Epithelial cell of esophagus (primary cell): Measurements from ENCODE around the gene APC.

ENCODE experiments used
- DNase-seq: peaks from one replicate; pipeline ENCODE4 v3.0.0; 2010; ENCODE audit warnings: low read depth
- H3K4me3 ChIP-seq: 2 replicates; pipeline ENCODE4 v1.5.1; 2011; ENCODE audit warnings: mild to moderate bottlenecking, low read length, control low read depth
- TF ChIP-seq, protein P1 (sequence below): IDR thresholded peaks from 2 replicates; pipeline ENCODE4 v1.5.1; 2011; ENCODE audit warnings: low read depth, mild to moderate bottlenecking, low read length, control low read depth, inconsistent platforms; ENCODE audit not compliant: insufficient read depth; ENCODE audit errors: missing control alignments

Gene APC

DNA sequence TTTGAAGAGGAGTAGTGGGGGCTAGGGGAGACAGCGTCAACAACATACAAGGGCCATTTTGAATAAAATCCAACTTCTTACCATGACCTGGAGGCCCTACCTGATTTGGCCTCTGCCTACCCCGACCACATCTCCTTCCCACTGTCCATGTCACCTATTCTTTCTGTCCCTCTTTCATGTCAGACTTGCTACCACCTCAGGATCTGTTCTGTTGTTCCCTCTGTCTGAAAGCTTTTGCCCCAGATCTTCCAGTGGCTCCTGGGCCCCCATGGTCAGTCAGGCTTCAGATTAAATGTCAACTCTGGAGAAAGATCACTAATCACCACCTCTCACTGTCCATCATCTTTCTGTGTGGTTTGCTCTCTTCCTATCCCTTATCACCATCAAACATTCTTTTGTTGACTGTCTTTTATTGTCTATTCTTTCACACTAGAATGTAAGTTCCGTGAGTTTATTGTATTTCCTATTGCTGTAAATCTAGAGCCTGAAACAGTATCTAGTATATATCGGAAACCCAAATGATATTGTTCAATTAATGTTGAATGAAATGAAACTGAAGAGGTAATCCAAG lies 31.2 kb upstream of the APC start:
- H3K4me3 ChIP-seq: no peak overlapping the region
- DNase-seq: no peak
- TF ChIP-seq, protein P1, sequence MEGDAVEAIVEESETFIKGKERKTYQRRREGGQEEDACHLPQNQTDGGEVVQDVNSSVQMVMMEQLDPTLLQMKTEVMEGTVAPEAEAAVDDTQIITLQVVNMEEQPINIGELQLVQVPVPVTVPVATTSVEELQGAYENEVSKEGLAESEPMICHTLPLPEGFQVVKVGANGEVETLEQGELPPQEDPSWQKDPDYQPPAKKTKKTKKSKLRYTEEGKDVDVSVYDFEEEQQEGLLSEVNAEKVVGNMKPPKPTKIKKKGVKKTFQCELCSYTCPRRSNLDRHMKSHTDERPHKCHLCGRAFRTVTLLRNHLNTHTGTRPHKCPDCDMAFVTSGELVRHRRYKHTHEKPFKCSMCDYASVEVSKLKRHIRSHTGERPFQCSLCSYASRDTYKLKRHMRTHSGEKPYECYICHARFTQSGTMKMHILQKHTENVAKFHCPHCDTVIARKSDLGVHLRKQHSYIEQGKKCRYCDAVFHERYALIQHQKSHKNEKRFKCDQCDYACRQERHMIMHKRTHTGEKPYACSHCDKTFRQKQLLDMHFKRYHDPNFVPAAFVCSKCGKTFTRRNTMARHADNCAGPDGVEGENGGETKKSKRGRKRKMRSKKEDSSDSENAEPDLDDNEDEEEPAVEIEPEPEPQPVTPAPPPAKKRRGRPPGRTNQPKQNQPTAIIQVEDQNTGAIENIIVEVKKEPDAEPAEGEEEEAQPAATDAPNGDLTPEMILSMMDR: no peak

DNA sequence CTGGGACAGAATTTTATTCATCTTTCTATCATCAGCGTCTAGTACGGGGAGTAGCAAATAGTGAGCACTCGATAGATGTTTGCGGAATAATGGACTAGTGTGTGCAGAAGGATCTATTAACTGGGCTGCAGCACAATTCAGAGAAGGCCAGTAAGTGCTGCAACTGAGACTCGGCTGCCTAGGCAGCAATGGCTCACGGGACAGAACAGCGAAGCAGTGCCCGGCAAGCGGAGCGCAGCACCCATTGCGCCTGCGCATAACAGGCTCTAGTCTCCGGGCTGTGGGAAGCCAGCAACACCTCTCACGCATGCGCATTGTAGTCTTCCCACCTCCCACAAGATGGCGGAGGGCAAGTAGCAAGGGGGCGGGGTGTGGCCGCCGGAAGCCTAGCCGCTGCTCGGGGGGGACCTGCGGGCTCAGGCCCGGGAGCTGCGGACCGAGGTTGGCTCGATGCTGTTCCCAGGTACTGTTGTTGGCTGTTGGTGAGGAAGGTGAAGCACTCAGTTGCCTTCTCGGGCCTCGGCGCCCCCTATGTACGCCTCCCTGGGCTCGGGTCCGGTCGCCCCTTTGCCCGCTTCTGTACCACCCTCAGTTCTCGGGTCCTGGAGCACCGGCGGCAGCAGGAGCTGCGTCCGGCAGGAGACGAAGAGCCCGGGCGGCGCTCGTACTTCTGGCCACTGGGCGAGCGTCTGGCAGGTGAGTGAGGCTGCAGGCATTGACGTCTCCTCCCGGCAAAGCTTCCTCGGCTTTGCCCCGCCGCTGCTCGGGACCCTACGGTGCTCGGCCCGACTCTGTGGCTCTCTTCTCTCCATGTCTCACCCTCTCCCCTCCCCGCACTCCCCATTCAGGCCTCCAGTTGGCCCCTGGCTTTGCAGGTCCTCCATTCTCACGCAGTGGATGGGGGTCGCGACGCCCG lies 30.2 kb upstream of the APC start:
- TF ChIP-seq, protein P1: no peak
- H3K4me3 ChIP-seq: peak overlapping the region; percentile 88
- peak; percentile 97 for DNase-seq

DNA sequence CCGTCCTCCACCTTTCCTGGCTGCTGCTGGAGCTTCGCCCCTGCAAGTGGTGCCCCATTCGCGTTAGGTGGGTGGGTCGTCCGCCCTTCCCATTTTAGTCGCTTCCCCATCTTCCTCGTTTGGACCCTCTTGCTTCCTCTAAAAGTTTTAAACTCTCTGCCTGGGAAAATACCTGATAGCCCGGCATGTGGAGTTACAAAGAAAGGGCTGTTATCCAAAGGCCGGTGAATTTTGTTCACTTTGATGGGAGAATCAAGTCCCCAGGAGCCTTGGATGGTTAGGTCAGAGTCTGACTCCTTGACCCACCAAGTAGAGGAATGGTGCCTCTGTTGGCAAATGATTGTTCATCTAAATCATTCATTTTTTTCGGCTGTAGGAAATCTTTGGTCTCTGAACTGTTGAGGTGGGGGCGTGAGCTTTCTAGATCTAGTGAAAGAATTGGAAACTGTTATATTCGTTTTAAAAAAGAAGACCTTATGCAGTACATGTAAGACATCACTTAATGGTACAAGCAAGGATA lies 29.5 kb upstream of the APC start:
- H3K4me3 ChIP-seq: peak overlapping the region; percentile 88
- no peak for DNase-seq
- TF ChIP-seq, protein P1: no peak

DNA sequence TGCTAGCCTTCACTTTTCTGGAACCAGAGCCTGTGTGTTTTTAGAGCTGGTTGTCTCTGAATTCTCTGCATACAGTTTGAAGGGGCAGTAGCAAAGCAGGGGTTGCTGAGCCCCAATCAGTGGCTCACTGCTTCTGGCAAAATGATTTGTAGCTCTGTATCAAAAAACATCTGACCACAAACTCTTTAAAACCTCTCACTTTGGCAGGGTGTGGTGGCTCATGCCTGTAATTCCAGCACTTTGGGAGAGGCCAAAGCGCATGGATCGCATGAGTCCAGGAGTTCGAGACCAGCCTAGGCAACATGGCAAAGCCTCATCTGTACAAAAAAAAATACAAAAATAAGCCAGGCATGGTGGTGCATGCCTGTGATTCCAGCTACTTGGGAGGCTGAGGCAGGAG lies 28.3 kb upstream of the APC start:
- no peak for DNase-seq
- H3K4me3 ChIP-seq: no peak overlapping the region
- TF ChIP-seq, protein P1: no peak

DNA sequence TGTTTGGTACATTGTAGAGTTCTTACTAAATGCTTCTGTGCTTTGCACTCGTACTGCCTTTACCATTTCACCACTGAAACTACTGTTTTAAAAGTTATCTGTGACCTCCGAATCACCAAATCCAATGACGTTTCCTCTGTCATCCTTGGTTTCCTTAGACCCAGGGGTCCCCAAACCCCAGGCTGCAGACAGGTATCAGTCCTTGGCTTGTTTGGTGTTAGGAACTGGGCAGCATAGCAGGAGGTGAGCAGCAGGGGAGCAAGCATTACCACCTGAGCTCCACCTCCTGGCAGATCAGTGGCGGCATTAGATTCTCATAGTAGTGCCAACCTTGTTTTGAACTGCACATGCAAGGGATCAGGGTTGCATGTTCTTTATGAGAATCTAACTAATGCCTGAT lies 26.8 kb upstream of the APC start:
- no peak overlapping the region for H3K4me3 ChIP-seq
- no peak for DNase-seq
- TF ChIP-seq, protein P1: no peak

DNA sequence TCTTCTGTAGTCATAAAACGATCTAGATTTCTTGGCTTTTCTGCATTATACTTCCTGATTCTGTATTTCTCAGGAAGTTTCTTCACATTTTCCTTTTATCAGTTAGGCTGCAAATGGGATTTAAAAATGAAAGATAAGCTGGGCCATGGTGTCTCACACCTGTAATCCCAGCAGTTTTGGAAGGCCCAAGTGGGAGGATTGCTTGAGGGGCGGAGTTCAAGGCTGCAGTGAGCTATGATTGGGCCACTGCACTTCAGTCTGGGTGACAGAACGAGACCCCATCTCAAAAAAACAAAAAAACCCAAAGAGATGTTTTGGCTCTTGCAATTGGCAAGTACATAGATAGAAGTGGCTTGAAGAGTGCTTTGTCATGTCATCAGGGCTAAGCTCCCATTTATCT lies 26.2 kb upstream of the APC start:
- no peak overlapping the region for H3K4me3 ChIP-seq
- TF ChIP-seq, protein P1: no peak
- DNase-seq: no peak
